GM12801 (cell line): Measurements from ENCODE around the gene PDK3.

Experiments
- CTCF ChIP-seq: IDR thresholded peaks from one replicate; pipeline ENCODE4 v1.5.1; 2011; ENCODE audit warnings: control low read depth; ENCODE audit not compliant: insufficient read length; ENCODE audit errors: extremely low read depth

The PDK3 gene

GRCh38 chrX:24464836-24465531 lies at the start of gene PDK3:
PDK3 (plus strand) TSS chrX:24465286; CDS start chrX:24465456, 170 bp downstream.
- no peak for TF ChIP-seq CTCF

- no peak for TF ChIP-seq CTCF
These were observed 49.2 kb upstream of the PDK3 start for GRCh38 chrX:24415921-24416320.

- TF ChIP-seq CTCF, result no peak
These were observed 41.1 kb upstream of the PDK3 start for GRCh38 chrX:24423960-24424359.

- TF ChIP-seq CTCF, result no peak
These were observed 40.1 kb upstream of the PDK3 start for GRCh38 chrX:24424948-24425347.

- TF ChIP-seq CTCF, result no peak
These were observed 39.3 kb upstream of the PDK3 start for GRCh38 chrX:24425806-24426205.

GRCh38 chrX:24426340-24426913 lies 38.7 kb upstream of the PDK3 start:
- TF ChIP-seq CTCF, result no peak

GRCh38 chrX:24426921-24427746 lies 38.0 kb upstream of the PDK3 start:
- TF ChIP-seq CTCF, result no peak
